Measurements from ENCODE around the gene DDOST. TPM values are rescaled to one million over a fixed set of nuclear protein-coding genes. Genes with fewer than 3 reads are reported as not detected.

Gene DDOST
- total RNA-seq (2022) (292 and 397 TPM in 2 replicates), Bru-seq, nascent RNA (percentile 96 among the genes with signal in this experiment), BruChase-seq, experiment 1, labeled RNA remaining after a 6-hour chase (percentile 98 among the genes with signal in this experiment), BruChase-seq, experiment 2, labeled RNA remaining after a 2-hour chase (percentile 96 among the genes with signal in this experiment)
- long read RNA-seq, transcript DDOST-202 (11 exons, 2,126 nt): major isoform, 1,113 of 1,171 reads
- long read RNA-seq, partial matches to known transcripts: 5 of 1,171 reads
- long read RNA-seq, other reads (novel, unspliced or antisense): 53 of 1,171 reads

DNA sequence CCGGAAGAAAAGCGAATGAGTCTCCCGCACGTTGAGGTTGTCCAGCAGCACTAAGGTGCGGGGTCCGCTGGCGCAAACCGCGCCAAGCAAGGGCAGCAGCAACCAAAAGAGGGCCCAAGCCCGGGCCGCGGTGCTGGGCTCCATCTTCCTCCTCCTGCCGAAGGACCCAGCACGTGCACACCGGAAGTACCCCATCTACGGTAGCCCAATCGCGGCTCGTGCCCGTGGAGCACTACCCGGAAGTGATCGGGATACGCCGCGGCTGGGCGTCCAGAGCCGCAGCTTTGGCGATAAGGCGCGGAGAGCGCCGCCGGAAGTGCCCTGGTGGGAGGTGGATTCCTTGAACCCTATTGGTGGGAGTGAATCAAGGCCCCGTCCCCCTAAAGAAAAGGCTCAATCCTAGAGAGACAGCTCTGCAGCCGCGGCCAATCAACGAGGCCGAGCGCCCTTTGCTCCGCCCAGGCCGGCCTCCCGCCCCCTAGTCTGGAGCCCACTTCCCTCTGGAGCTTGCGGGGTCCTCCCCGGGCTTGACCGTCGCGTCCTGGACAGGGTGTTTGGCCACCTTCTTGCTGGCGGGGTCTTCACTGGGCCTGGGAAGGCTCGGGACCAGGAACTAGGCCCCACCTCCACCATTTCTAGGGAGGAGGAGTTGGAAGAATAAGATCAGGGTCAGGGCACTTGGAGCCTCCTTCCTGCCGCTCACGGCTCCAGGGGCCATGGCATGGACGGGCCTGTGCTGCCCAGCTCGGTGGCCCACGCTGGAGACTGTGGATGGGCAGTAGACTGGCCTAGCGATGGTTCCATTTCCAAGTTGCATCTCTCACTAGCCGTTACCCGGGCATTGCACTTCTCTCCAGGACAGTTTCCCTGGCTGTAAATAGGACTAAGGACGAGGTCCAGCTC, at the start of gene DDOST:
Gene DDOST (minus strand): TSS at position 163 of the 903 bp plus-strand sequence. CDS start 19 bp downstream, at position 144.
- H3K27ac Mint-ChIP-seq (ENCODE audit: low read depth, unreplicated experiment): peak within 1 kb of the TSS; percentile 69
- POLR2A ChIA-PET: interaction anchor here (0.6 to 2.7 kb wide), 10 partner anchors 11 to 767 kb away, joined by 3 to 21 read pairs (median 4); partner anchors contain the start of genes HP1BP3 and PINK1
- CTCF ChIA-PET: interaction anchor here (0.5 to 1.6 kb wide), 8 partner anchors 55 to 1528 kb away, joined by 3 to 4 read pairs (median 3); no protein-coding TSS in a partner anchor
- intact Hi-C loops (cut with micrococcal nuclease): no loop called here
- TF ChIP-seq, protein P1, sequence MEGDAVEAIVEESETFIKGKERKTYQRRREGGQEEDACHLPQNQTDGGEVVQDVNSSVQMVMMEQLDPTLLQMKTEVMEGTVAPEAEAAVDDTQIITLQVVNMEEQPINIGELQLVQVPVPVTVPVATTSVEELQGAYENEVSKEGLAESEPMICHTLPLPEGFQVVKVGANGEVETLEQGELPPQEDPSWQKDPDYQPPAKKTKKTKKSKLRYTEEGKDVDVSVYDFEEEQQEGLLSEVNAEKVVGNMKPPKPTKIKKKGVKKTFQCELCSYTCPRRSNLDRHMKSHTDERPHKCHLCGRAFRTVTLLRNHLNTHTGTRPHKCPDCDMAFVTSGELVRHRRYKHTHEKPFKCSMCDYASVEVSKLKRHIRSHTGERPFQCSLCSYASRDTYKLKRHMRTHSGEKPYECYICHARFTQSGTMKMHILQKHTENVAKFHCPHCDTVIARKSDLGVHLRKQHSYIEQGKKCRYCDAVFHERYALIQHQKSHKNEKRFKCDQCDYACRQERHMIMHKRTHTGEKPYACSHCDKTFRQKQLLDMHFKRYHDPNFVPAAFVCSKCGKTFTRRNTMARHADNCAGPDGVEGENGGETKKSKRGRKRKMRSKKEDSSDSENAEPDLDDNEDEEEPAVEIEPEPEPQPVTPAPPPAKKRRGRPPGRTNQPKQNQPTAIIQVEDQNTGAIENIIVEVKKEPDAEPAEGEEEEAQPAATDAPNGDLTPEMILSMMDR (IDR thresholded peaks at IDR 0.05; ENCODE audit: unreplicated experiment): no peak
- H3K9me3 Mint-ChIP-seq (ENCODE audit: unreplicated experiment): no peaks in the 10 kb centered on the region
- H3K4me3 Mint-ChIP-seq (ENCODE audit: unreplicated experiment): peak within 1 kb of the TSS; percentile 96
- DNase-seq (ENCODE audit: unreplicated experiment): peak; percentile 98
- H3K36me3 Mint-ChIP-seq (ENCODE audit: insufficient read depth, unreplicated experiment): peaks cover 29% of the 10 kb centered on the region
- H3K27me3 Mint-ChIP-seq (ENCODE audit: insufficient read depth, unreplicated experiment): no peaks in the 10 kb centered on the region
- no TSS peak for BruUV-seq (replicated peaks)
- peaks cover 26% of the 10 kb centered on the region for H3K4me1 Mint-ChIP-seq (ENCODE audit: insufficient read depth, unreplicated experiment)

DNA sequence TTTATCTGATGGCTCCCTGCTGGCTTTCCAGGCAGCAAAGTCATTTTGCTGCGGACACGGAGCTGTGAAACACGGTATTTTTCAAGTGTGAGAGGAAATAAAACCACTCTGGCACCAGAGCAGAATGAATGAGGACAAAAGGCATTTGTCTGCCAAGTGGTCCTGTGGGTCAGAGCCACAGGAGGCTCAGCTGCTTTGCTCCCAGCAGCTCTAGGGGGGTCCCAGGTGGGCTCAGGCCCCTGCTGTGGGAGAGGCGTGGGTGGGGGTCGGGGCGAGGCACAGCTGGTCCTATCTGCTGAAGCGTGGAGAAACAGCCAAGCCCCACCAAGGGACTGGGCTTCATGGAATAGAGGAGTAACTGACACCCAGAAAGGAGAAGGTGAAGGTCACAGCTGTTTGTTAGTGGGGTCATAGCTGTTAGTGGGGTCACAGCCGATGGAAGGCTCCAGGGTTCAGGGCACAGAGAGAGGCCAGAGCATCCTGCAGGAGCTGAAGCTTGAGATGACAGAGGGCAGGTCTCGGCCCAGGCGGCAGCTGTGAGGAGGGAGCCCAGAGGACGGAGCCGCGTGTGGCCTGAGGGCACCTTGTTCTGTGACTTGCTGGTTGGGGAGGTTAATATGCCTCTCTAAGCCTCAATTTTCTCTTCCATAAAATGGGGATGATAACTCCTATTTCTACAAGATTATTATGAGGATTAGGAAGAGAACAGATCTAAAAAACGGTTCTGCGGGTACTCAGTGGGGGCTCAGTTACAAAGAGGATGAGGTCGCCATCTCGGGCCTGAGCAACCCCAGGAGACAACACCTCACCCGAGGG, 49.5 kb upstream of the DDOST start:
- no peak overlapping the region for H3K27ac Mint-ChIP-seq (ENCODE audit: low read depth, unreplicated experiment)
- H3K9me3 Mint-ChIP-seq (ENCODE audit: unreplicated experiment): no peaks in the 10 kb centered on the region
- ChIA-PET POLR2A (no interaction called here), CTCF (interaction anchor here (4.8 kb wide), 1 partner anchor 15 kb away, joined by 39 read pairs; no protein-coding TSS in a partner anchor)
- H3K36me3 Mint-ChIP-seq (ENCODE audit: insufficient read depth, unreplicated experiment): no peaks in the 10 kb centered on the region
- H3K27me3 Mint-ChIP-seq (ENCODE audit: insufficient read depth, unreplicated experiment): no peaks in the 10 kb centered on the region
- DNase-seq (ENCODE audit: unreplicated experiment): no peak
- H3K4me1 Mint-ChIP-seq (ENCODE audit: insufficient read depth, unreplicated experiment): no peaks in the 10 kb centered on the region
- H3K4me3 Mint-ChIP-seq (ENCODE audit: unreplicated experiment): no peak overlapping the region
- TF ChIP-seq, protein P1 (IDR thresholded peaks at IDR 0.05; ENCODE audit: unreplicated experiment): no peak
- no TSS peak for BruUV-seq (replicated peaks)
- intact Hi-C loops (cut with micrococcal nuclease): no loop called here

DNA sequence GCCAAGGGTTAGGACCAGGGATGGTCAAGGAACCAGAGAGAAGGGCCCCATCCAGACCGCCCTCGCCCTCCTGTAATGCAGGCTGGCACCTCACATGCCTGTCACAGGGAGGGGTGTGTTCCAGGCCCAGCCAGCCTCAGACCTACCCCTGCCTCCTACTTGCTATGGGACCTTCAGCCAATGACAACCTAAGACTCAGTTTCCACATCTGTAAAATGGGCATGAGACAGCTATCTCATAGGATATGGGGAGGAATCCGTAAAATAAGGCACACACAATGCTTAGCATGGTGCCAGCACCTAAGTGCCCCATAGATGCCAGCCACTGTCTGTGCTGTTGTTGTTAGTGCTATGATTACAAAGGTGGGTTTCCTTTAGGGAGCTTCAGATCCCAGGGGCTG, 48.7 kb upstream of the DDOST start:
- Mint-ChIP-seq H3K27ac (ENCODE audit: low read depth, unreplicated experiment) (no peak overlapping the region), H3K36me3 (ENCODE audit: insufficient read depth, unreplicated experiment) (no peaks in the 10 kb centered on the region), H3K9me3 (ENCODE audit: unreplicated experiment) (no peaks in the 10 kb centered on the region), H3K27me3 (ENCODE audit: insufficient read depth, unreplicated experiment) (no peaks in the 10 kb centered on the region), H3K4me3 (ENCODE audit: unreplicated experiment) (no peak overlapping the region), H3K4me1 (ENCODE audit: insufficient read depth, unreplicated experiment) (no peaks in the 10 kb centered on the region)
- POLR2A ChIA-PET: no interaction called here
- TF ChIP-seq, protein P1 (IDR thresholded peaks at IDR 0.05; ENCODE audit: unreplicated experiment): no peak
- no peak for DNase-seq (ENCODE audit: unreplicated experiment)
- BruUV-seq (replicated peaks): no TSS peak
- intact Hi-C loops (cut with micrococcal nuclease): no loop called here
- CTCF ChIA-PET: interaction anchor here (4.8 kb wide), 1 partner anchor 14 kb away, joined by 39 read pairs; no protein-coding TSS in a partner anchor

All from MCF 10A (cell line).